Neural crest cell (in vitro differentiated cells): ENCODE results near the gene DDAH1. TPM values are rescaled to one million over a fixed set of nuclear protein-coding genes. Genes with fewer than 3 reads are reported as not detected.

Experiments
- DNase-seq: peaks from one replicate; pipeline ENCODE4 v3.0.0; 2021; ENCODE audit warnings: low read depth, mixed read lengths, low spot score
- H3K27ac Mint-ChIP-seq: one replicate; pipeline ENCODE4 v1.8.0; 2021; ENCODE audit warnings: mild to moderate bottlenecking, mixed read lengths; ENCODE audit not compliant: unreplicated experiment
- H3K27me3 Mint-ChIP-seq: 2 replicates; pipeline ENCODE4 v1.8.0; 2021; ENCODE audit warnings: low read depth, mild to moderate bottlenecking, mixed read lengths
- H3K36me3 Mint-ChIP-seq: 2 replicates; pipeline ENCODE4 v1.8.0; 2021; ENCODE audit warnings: low read depth, mild to moderate bottlenecking, mixed read lengths
- H3K4me1 Mint-ChIP-seq: 2 replicates; pipeline ENCODE4 v1.8.0; 2021; ENCODE audit warnings: mixed read lengths
- H3K4me3 Mint-ChIP-seq: one replicate; pipeline ENCODE4 v1.8.0; 2021; ENCODE audit warnings: mild to moderate bottlenecking, mixed read lengths
- H3K9me3 Mint-ChIP-seq: 2 replicates; pipeline ENCODE4 v1.8.0; 2021; ENCODE audit warnings: mixed read lengths
- total RNA-seq: library from RNA; stranded (reverse); gene quantifications from 2 replicates; pipeline ENCODE4 v1.2.1, GENCODE V29; 2021
- TF ChIP-seq, protein P1 (sequence below): fragments of 200-600 bp; sonication (generic); conservative IDR thresholded peaks from 2 replicates; pipeline ENCODE4 v1.5.0; 2021; ENCODE audit warnings: antibody characterized with exemption, mild to moderate bottlenecking

Gene DDAH1
- total RNA-seq, 1 donor from 2014 or later = 22.3 TPM

DNA sequence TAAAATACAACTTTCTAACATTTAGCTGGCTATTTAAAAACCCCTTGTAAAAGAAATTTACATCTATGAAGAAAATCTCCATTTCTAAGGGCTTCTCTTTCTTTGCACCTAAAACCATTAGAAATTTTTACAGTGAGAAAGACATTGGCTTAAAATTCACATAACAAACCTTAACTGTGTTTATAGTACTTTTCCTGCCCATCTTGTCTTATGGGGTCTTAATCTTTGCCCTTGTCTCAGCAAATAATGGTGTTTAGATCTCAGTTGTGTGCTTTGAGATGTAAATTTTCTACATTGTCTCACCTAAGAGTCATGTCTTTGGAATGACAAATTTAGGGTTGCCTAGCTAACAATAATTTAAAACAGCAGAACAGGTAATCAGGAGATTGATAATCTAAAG, 71.5 kb downstream of the DDAH1 start:
- TF ChIP-seq, protein P1, sequence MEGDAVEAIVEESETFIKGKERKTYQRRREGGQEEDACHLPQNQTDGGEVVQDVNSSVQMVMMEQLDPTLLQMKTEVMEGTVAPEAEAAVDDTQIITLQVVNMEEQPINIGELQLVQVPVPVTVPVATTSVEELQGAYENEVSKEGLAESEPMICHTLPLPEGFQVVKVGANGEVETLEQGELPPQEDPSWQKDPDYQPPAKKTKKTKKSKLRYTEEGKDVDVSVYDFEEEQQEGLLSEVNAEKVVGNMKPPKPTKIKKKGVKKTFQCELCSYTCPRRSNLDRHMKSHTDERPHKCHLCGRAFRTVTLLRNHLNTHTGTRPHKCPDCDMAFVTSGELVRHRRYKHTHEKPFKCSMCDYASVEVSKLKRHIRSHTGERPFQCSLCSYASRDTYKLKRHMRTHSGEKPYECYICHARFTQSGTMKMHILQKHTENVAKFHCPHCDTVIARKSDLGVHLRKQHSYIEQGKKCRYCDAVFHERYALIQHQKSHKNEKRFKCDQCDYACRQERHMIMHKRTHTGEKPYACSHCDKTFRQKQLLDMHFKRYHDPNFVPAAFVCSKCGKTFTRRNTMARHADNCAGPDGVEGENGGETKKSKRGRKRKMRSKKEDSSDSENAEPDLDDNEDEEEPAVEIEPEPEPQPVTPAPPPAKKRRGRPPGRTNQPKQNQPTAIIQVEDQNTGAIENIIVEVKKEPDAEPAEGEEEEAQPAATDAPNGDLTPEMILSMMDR = no peak
- Mint-ChIP-seq H3K36me3 (peaks cover 3% of the 10 kb centered on the region), H3K4me1 (peaks cover 20% of the 10 kb centered on the region), H3K27me3 (no peaks in the 10 kb centered on the region), H3K27ac (no peak overlapping the region), H3K4me3 (no peak overlapping the region), H3K9me3 (peaks cover 9% of the 10 kb centered on the region)
- DNase-seq = no peak

DNA sequence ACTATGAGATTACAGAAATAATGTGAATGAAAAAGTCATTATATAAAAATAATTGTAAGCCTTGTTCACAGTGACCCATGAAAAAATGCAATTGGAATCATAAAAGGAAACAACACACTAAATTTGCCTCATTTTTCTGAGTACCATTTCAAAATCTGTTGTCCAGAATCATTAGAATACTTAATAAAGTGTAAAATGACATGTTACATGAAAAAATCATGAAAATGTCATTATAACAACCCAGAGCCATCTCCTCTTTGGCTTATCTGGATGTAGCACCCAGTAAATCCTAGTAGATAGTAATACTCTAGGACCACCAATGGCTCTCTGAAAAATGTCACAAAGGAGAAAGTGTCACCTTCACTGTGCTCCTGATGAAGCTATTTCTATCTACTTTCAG, 76.5 kb downstream of the DDAH1 start:
- H3K4me3 Mint-ChIP-seq = no peak overlapping the region

DNA sequence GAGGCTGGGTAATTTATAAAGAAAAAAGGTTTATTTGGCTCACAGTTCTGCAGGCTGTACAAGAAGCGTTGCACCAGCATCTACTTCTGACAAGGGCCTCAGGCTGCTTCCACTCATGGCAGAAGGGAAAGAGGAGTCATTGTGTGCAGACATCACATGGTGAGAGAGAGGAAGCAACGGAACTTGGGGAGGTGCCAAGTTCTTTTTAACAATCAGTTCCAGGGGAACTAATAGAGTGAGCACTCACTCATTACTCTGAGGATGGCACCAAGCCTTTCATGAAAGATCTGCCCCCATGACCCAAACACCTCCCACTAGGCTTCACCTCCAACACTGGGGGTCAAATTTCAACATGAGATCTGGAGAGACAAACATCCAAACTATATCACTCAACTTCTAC, 77.2 kb downstream of the DDAH1 start:
- H3K27ac Mint-ChIP-seq = peak overlapping the region; percentile 69
- no peaks in the 10 kb centered on the region for H3K27me3 Mint-ChIP-seq
- peaks cover 21% of the 10 kb centered on the region for H3K9me3 Mint-ChIP-seq
- H3K36me3 Mint-ChIP-seq = peaks cover 28% of the 10 kb centered on the region
- TF ChIP-seq, protein P1 = no peak
- peaks cover 9% of the 10 kb centered on the region for H3K4me1 Mint-ChIP-seq
- no peak overlapping the region for H3K4me3 Mint-ChIP-seq
- DNase-seq = no peak

More for the DNA sequence above, 76.5 kb downstream of the DDAH1 start:
- TF ChIP-seq, protein P1 = no peak
- no peaks in the 10 kb centered on the region for H3K27me3 Mint-ChIP-seq
- peaks cover 16% of the 10 kb centered on the region for H3K4me1 Mint-ChIP-seq
- DNase-seq = no peak
- no peak overlapping the region for H3K27ac Mint-ChIP-seq
- H3K9me3 Mint-ChIP-seq = peaks cover 16% of the 10 kb centered on the region
- H3K36me3 Mint-ChIP-seq = peaks cover 21% of the 10 kb centered on the region

DNA sequence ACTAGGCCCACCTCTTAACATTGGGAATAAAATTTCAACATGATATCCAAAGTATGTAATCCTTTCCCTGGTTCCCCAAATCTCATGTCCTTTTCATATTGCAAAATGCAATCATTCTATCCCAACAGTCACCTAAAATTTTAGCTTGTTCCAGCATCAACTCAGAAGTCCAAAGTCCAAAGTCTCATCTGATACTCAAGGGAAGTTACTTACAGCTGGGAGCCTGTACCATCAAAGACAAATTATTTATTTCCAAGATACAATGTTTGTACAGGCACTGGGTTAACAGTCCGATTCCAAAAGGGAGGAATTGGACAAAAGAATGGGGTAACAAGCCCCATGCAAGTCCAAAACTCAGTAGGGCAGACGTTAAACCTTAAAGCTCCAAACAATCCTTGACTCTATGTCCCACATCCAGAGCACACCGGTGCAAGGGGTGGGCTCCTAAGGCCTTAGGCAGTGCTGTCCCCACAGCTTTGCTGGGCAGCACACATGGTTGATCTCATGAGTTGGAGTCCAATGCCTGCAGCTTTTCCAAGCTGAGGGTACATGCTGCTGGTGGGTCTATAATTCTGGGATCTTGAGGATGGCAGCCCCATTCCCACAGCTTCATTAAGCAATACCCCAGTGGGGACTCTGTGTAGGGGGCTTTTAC, 78.8 kb downstream of the DDAH1 start:
- TF ChIP-seq, protein P1 = no peak

DNA sequence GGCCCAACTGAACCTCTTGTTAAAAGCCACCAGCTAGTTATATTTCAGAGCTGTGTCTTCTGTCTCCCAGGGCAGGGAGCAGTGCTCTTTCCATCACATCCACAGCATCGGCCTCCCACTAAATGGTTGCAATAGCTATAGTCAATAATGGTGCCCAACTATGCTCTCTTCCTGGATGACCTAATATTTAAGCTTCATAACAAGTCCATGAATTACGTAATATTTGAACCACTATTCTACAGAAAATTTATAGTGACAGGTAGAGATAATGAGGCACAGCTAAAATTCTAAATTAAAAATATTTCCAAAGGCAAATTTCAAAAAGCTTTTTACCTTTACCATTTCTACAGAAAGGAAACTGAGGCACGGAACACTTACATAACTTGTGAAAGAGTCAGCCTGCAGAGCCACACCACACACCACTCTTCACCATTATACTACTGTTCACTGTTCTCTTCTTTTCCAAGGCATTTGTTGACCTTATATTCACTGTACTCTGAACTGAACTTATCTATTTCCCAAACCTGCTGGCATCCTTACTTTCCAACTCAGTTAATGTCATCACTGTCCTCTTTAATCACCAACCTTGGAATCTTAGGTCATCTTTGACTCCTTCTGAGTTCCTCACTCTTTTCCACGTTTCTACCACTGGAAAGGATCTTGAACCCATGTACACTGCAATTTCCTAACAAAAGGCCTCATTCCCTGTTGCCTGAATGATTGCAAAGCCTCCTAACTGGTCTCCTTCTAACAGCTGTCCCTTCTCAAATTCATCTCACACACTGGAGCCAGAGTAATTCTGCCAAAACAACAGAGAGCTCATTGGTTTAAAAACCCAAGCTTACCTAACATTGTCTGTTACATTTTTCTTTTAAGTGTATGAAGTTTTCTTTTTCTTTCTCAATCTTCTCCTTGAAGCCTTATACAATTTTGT, 85.5 kb downstream of the DDAH1 start:
- Mint-ChIP-seq H3K9me3 (peaks cover 17% of the 10 kb centered on the region), H3K4me3 (no peak overlapping the region), H3K27me3 (no peaks in the 10 kb centered on the region), H3K27ac (no peak overlapping the region), H3K36me3 (peaks cover 21% of the 10 kb centered on the region), H3K4me1 (peaks cover 34% of the 10 kb centered on the region)
- DNase-seq = no peak
- TF ChIP-seq, protein P1 = no peak

More for the DNA sequence above, 78.8 kb downstream of the DDAH1 start:
- Mint-ChIP-seq H3K4me3 (no peak overlapping the region), H3K27ac (no peak overlapping the region), H3K4me1 (peaks cover 18% of the 10 kb centered on the region), H3K9me3 (peaks cover 30% of the 10 kb centered on the region), H3K27me3 (no peaks in the 10 kb centered on the region), H3K36me3 (peaks cover 34% of the 10 kb centered on the region)
- no peak for DNase-seq
